ENCODE measurements around the gene HSPA4.

The HSPA4 gene

GRCh38 chr5:133106761-133107572, 55.2 kb downstream of the HSPA4 start:
- H3K36me3 Mint-ChIP-seq (ENCODE audit: low read depth): peaks cover 40% of the 10 kb centered on the region

GRCh38 chr5:133108481-133108921, 56.7 kb downstream of the HSPA4 start:
- Mint-ChIP-seq H3K4me3 (no peak overlapping the region), H3K27ac (peak overlapping the region; percentile 61), H3K4me1 (ENCODE audit: low read depth) (peaks cover 43% of the 10 kb centered on the region), H3K27me3 (no peaks in the 10 kb centered on the region), H3K9me3 (no peaks in the 10 kb centered on the region), H3K36me3 (ENCODE audit: low read depth) (peaks cover 25% of the 10 kb centered on the region)

More at GRCh38 chr5:133106761-133107572, 55.2 kb downstream of the HSPA4 start:
- Mint-ChIP-seq H3K27ac (peak overlapping the region; percentile 18), H3K4me1 (ENCODE audit: low read depth) (peaks cover 44% of the 10 kb centered on the region), H3K27me3 (no peaks in the 10 kb centered on the region), H3K4me3 (no peak overlapping the region), H3K9me3 (no peaks in the 10 kb centered on the region)

- H3K27ac Mint-ChIP-seq: no peak overlapping the region
- peaks cover 14% of the 10 kb centered on the region for H3K36me3 Mint-ChIP-seq (ENCODE audit: low read depth)
- H3K27me3 Mint-ChIP-seq: no peaks in the 10 kb centered on the region
- no peaks in the 10 kb centered on the region for H3K9me3 Mint-ChIP-seq
- no peak overlapping the region for H3K4me3 Mint-ChIP-seq
- H3K4me1 Mint-ChIP-seq (ENCODE audit: low read depth): peaks cover 48% of the 10 kb centered on the region
Observed at GRCh38 chr5:133109655-133110483, 58.1 kb downstream of the HSPA4 start.

GRCh38 chr5:133110709-133111108, 58.9 kb downstream of the HSPA4 start:
- H3K36me3 Mint-ChIP-seq (ENCODE audit: low read depth): peaks cover 5% of the 10 kb centered on the region
- H3K27ac Mint-ChIP-seq: no peak overlapping the region
- H3K4me1 Mint-ChIP-seq (ENCODE audit: low read depth): peaks cover 39% of the 10 kb centered on the region
- H3K27me3 Mint-ChIP-seq: no peaks in the 10 kb centered on the region
- no peaks in the 10 kb centered on the region for H3K9me3 Mint-ChIP-seq
- H3K4me3 Mint-ChIP-seq: no peak overlapping the region

GRCh38 chr5:133111299-133111698, 59.5 kb downstream of the HSPA4 start:
- Mint-ChIP-seq H3K4me3 (no peak overlapping the region), H3K27me3 (no peaks in the 10 kb centered on the region), H3K27ac (no peak overlapping the region), H3K36me3 (ENCODE audit: low read depth) (no peaks in the 10 kb centered on the region), H3K9me3 (no peaks in the 10 kb centered on the region), H3K4me1 (ENCODE audit: low read depth) (peaks cover 35% of the 10 kb centered on the region)

- no peaks in the 10 kb centered on the region for H3K27me3 Mint-ChIP-seq
- H3K36me3 Mint-ChIP-seq (ENCODE audit: low read depth): no peaks in the 10 kb centered on the region
- peaks cover 27% of the 10 kb centered on the region for H3K4me1 Mint-ChIP-seq (ENCODE audit: low read depth)
- H3K27ac Mint-ChIP-seq: no peak overlapping the region
- no peak overlapping the region for H3K4me3 Mint-ChIP-seq
- no peaks in the 10 kb centered on the region for H3K9me3 Mint-ChIP-seq
Observed at GRCh38 chr5:133112026-133112660, 60.3 kb downstream of the HSPA4 start.

- Mint-ChIP-seq H3K9me3 (no peaks in the 10 kb centered on the region), H3K36me3 (ENCODE audit: low read depth) (no peaks in the 10 kb centered on the region), H3K4me3 (no peak overlapping the region), H3K27ac (peak overlapping the region; percentile 2), H3K4me1 (ENCODE audit: low read depth) (peaks cover 20% of the 10 kb centered on the region), H3K27me3 (no peaks in the 10 kb centered on the region)
Observed at GRCh38 chr5:133113331-133114061, 61.7 kb downstream of the HSPA4 start.

GRCh38 chr5:133114166-133114932, 62.5 kb downstream of the HSPA4 start:
- Mint-ChIP-seq H3K36me3 (ENCODE audit: low read depth) (no peaks in the 10 kb centered on the region), H3K27me3 (no peaks in the 10 kb centered on the region), H3K4me1 (ENCODE audit: low read depth) (peaks cover 18% of the 10 kb centered on the region)

GRCh38 chr5:133114933-133115310, 63.1 kb downstream of the HSPA4 start:
- H3K27ac Mint-ChIP-seq: no peak overlapping the region

More at GRCh38 chr5:133114166-133114932, 62.5 kb downstream of the HSPA4 start:
- Mint-ChIP-seq H3K4me3 (no peak overlapping the region), H3K27ac (no peak overlapping the region), H3K9me3 (no peaks in the 10 kb centered on the region)

GRCh38 chr5:133116601-133117000, 64.8 kb downstream of the HSPA4 start:
- no peaks in the 10 kb centered on the region for H3K36me3 Mint-ChIP-seq (ENCODE audit: low read depth)
- no peak overlapping the region for H3K27ac Mint-ChIP-seq
- H3K4me1 Mint-ChIP-seq (ENCODE audit: low read depth): peaks cover 12% of the 10 kb centered on the region
- H3K4me3 Mint-ChIP-seq: no peak overlapping the region
- no peaks in the 10 kb centered on the region for H3K27me3 Mint-ChIP-seq
- no peaks in the 10 kb centered on the region for H3K9me3 Mint-ChIP-seq

More at GRCh38 chr5:133114933-133115310, 63.1 kb downstream of the HSPA4 start:
- H3K4me3 Mint-ChIP-seq: no peak overlapping the region
- no peaks in the 10 kb centered on the region for H3K27me3 Mint-ChIP-seq
- peaks cover 18% of the 10 kb centered on the region for H3K4me1 Mint-ChIP-seq (ENCODE audit: low read depth)
- no peaks in the 10 kb centered on the region for H3K9me3 Mint-ChIP-seq
- no peaks in the 10 kb centered on the region for H3K36me3 Mint-ChIP-seq (ENCODE audit: low read depth)

GRCh38 chr5:133117166-133117911, 65.5 kb downstream of the HSPA4 start:
- H3K4me3 Mint-ChIP-seq: no peak overlapping the region
- H3K27me3 Mint-ChIP-seq: no peaks in the 10 kb centered on the region
- H3K36me3 Mint-ChIP-seq (ENCODE audit: low read depth): no peaks in the 10 kb centered on the region
- no peak overlapping the region for H3K27ac Mint-ChIP-seq
- H3K9me3 Mint-ChIP-seq: no peaks in the 10 kb centered on the region
- peaks cover 12% of the 10 kb centered on the region for H3K4me1 Mint-ChIP-seq (ENCODE audit: low read depth)

- no peaks in the 10 kb centered on the region for H3K27me3 Mint-ChIP-seq
- H3K36me3 Mint-ChIP-seq (ENCODE audit: low read depth): no peaks in the 10 kb centered on the region
- peaks cover 10% of the 10 kb centered on the region for H3K4me1 Mint-ChIP-seq (ENCODE audit: low read depth)
- H3K27ac Mint-ChIP-seq: no peak overlapping the region
- H3K4me3 Mint-ChIP-seq: no peak overlapping the region
- no peaks in the 10 kb centered on the region for H3K9me3 Mint-ChIP-seq
Observed at GRCh38 chr5:133117912-133118445, 66.2 kb downstream of the HSPA4 start.

- Mint-ChIP-seq H3K4me1 (ENCODE audit: low read depth) (peaks cover 3% of the 10 kb centered on the region), H3K27ac (no peak overlapping the region), H3K9me3 (no peaks in the 10 kb centered on the region), H3K27me3 (no peaks in the 10 kb centered on the region), H3K36me3 (ENCODE audit: low read depth) (no peaks in the 10 kb centered on the region), H3K4me3 (no peak overlapping the region)
Observed at GRCh38 chr5:133118741-133119140, 66.9 kb downstream of the HSPA4 start.
